ENCODE data around the gene HAO2. TPM values are rescaled to one million over a fixed set of nuclear protein-coding genes. Genes with fewer than 3 reads are reported as not detected.

The HAO2 gene
- total RNA-seq, 2 experiments from 2014 or later = not detected

DNA sequence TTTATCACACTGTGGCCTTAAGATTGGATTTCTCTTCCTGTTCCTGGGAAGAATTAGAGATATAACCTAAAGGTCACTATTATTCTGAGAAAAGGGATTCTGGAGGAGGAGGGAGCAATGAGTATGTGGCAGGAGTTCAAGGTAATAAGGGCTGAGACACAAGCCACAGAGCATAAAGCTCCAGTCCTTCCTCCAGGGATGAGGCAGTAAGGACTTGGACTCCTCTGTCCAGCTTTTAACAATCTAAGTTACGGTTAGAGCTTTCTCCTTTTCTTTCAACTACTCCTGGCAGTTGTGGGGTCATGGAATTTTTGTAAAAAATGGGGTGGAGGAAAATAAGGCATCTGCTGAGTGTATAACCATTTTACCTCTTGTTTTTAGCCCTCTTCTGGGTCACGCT is 46.4 kb downstream of the HAO2 start, which contains the start of gene HSD3B2:
HSD3B2 (plus strand) TSS at position 201 of the 400 bp plus-strand sequence. CDS start 270 bp downstream, outside the sequence.
- no peaks in the 10 kb centered on the region for H3K4me1 Mint-ChIP-seq (ENCODE audit: low read depth)
- H3K36me3 Mint-ChIP-seq (ENCODE audit: low read depth) = no peaks in the 10 kb centered on the region
- Histone ChIP-seq H3K4me1 (ENCODE audit: insufficient read depth, low read length) (no peaks in the 10 kb centered on the region), H3K9me3 (ENCODE audit: control insufficient read depth in 1 of 2, insufficient read depth in 1 of 2, low read length in 2 of 2) (no peaks in the 10 kb centered on the region), H3K4me3 (ENCODE audit: low read length) (no peak within 1 kb of the TSS), H3K27ac (ENCODE audit: low read depth in 1 of 2, low read length in 2 of 2) (no peak within 1 kb of the TSS), H3K36me3 (ENCODE audit: insufficient read depth, low read length) (no peaks in the 10 kb centered on the region), H3K27me3 (ENCODE audit: control insufficient read depth in 1 of 2, insufficient read depth in 2 of 2, low read length in 2 of 2) (no peaks in the 10 kb centered on the region)
- intact Hi-C loops (cut with DNase I, micrococcal nuclease) = no loop called here
- H3K9me3 Mint-ChIP-seq = no peaks in the 10 kb centered on the region
- POLR2A ChIA-PET = no interaction called here
- no peak within 1 kb of the TSS for H3K4me3 Mint-ChIP-seq
- DNase-seq (no peak), ATAC-seq (ENCODE audit: poor library complexity) (no peak)
- H3K27ac Mint-ChIP-seq = no peak within 1 kb of the TSS
- CTCF ChIA-PET = no interaction called here
- H3K27me3 Mint-ChIP-seq = no peaks in the 10 kb centered on the region
- TF ChIP-seq CTCF (IDR thresholded peaks at IDR 0.05) = no peak

GRCh38 chr1:119416006-119416640 is 47.5 kb downstream of the HAO2 start:
- Mint-ChIP-seq H3K36me3 (ENCODE audit: low read depth) (no peaks in the 10 kb centered on the region), H3K27ac (no peak overlapping the region), H3K4me3 (no peak overlapping the region), H3K4me1 (ENCODE audit: low read depth) (no peaks in the 10 kb centered on the region), H3K9me3 (no peaks in the 10 kb centered on the region), H3K27me3 (no peaks in the 10 kb centered on the region)
- intact Hi-C loops (cut with DNase I, micrococcal nuclease) = no loop called here
- Histone ChIP-seq H3K4me3 (ENCODE audit: low read length) (no peak overlapping the region), H3K4me1 (ENCODE audit: insufficient read depth, low read length) (no peaks in the 10 kb centered on the region), H3K9me3 (ENCODE audit: control insufficient read depth in 1 of 2, insufficient read depth in 1 of 2, low read length in 2 of 2) (no peaks in the 10 kb centered on the region), H3K36me3 (ENCODE audit: insufficient read depth, low read length) (no peaks in the 10 kb centered on the region), H3K27ac (ENCODE audit: low read depth in 1 of 2, low read length in 2 of 2) (no peak overlapping the region), H3K27me3 (ENCODE audit: control insufficient read depth in 1 of 2, insufficient read depth in 2 of 2, low read length in 2 of 2) (no peaks in the 10 kb centered on the region)
- ChIA-PET CTCF (no interaction called here), POLR2A (no interaction called here)
- DNase-seq = no peak
- ATAC-seq (ENCODE audit: poor library complexity) = no peak
- TF ChIP-seq CTCF (IDR thresholded peaks at IDR 0.05) = no peak

DNA sequence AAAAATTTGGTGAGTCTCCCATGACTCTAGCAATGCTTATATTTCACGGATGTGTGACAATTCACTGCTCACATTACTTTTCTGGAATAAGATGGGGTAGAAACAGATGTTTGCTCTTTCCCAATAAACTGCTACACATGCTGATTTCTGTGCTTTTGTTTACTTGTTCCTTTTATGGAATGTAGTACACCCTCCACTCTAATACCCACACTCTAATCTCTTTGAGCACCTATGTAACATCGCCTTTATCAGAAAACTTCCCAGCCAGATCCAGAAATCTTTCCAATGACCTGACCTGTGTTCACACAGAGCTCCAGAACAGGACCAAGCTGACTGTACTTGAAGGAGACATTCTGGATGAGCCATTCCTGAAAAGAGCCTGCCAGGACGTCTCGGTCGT is 50.5 kb downstream of the HAO2 start:
- H3K36me3 ChIP-seq (ENCODE audit: insufficient read depth, low read length) = no peaks in the 10 kb centered on the region
- no peaks in the 10 kb centered on the region for H3K4me1 ChIP-seq (ENCODE audit: insufficient read depth, low read length)
- no peak overlapping the region for H3K4me3 Mint-ChIP-seq
- no peaks in the 10 kb centered on the region for H3K36me3 Mint-ChIP-seq (ENCODE audit: low read depth)
- no peak overlapping the region for H3K27ac ChIP-seq (ENCODE audit: low read depth in 1 of 2, low read length in 2 of 2)
- intact Hi-C loops (cut with DNase I, micrococcal nuclease) = no loop called here
- H3K9me3 ChIP-seq (ENCODE audit: control insufficient read depth in 1 of 2, insufficient read depth in 1 of 2, low read length in 2 of 2) = no peaks in the 10 kb centered on the region
- POLR2A ChIA-PET = no interaction called here
- H3K27me3 Mint-ChIP-seq = no peaks in the 10 kb centered on the region
- H3K27ac Mint-ChIP-seq = no peak overlapping the region
- ATAC-seq (ENCODE audit: poor library complexity) (no peak), DNase-seq (no peak)
- CTCF ChIA-PET = no interaction called here
- TF ChIP-seq CTCF (IDR thresholded peaks at IDR 0.05) = no peak
- H3K27me3 ChIP-seq (ENCODE audit: control insufficient read depth in 1 of 2, insufficient read depth in 2 of 2, low read length in 2 of 2) = no peaks in the 10 kb centered on the region
- H3K4me1 Mint-ChIP-seq (ENCODE audit: low read depth) = no peaks in the 10 kb centered on the region
- no peaks in the 10 kb centered on the region for H3K9me3 Mint-ChIP-seq
- no peak overlapping the region for H3K4me3 ChIP-seq (ENCODE audit: low read length)
